Measurements from ENCODE around the gene TP63.

TP63 gene

DNA sequence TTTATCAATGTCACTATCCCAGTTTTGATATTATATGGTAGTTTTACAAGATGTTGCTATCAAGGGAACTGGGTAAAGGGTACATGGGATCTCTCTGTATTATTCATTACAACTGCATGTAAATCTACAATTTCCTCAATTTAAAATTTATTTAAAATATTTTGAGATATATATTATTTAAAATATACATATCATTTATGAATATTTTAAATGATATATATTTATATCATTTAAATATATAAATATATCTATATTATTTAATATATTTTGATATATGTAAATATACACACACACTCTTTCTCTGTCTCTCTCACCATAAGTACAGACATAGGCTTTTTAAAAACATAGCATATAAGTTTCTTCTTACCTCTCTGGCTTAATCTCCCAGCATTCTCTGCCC lies 104.7 kb downstream of the TP63 start:
- DNase-seq (ENCODE audit: insufficient read length, low spot score) (no peak), FAIRE-seq (no peak)
- TF ChIP-seq CTCF (IDR thresholded peaks at IDR 0.05; ENCODE audit: insufficient read depth, missing control alignments), result no peak

DNA sequence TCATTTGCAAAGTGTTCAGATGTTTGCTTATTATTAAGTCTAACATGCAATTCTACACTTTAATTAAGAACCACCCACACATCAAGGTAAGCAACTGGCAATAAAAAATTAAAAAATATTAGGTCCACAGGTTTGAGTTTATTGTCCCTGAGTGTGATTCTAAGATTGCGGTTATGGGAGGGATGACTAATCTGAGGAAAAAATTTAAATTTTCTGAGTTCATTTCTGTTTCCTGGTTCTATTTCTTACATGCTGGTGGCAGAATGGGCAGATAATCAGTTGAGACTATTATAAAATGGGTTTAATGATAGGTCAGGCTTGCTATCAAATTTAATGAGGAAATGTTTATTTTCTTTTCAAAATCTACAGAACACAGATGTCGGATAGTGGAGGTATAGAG lies 105.9 kb downstream of the TP63 start:
- TF ChIP-seq CTCF (IDR thresholded peaks at IDR 0.05; ENCODE audit: insufficient read depth, missing control alignments), result no peak
- no peak for DNase-seq (ENCODE audit: insufficient read length, low spot score)
- FAIRE-seq, result no peak

GRCh38 chr3:189737619-189738018 lies 106.4 kb downstream of the TP63 start:
- TF ChIP-seq CTCF (IDR thresholded peaks at IDR 0.05; ENCODE audit: insufficient read depth, missing control alignments), result no peak
- DNase-seq (ENCODE audit: insufficient read length, low spot score) (no peak), FAIRE-seq (no peak)

- FAIRE-seq, result no peak
Measured at GRCh38 chr3:189739378-189739777, 108.2 kb downstream of the TP63 start.

GRCh38 chr3:189740156-189740555 lies 109.0 kb downstream of the TP63 start:
- no peak for FAIRE-seq
- no peak for TF ChIP-seq CTCF (IDR thresholded peaks at IDR 0.05; ENCODE audit: insufficient read depth, missing control alignments)
- no peak for DNase-seq (ENCODE audit: insufficient read length, low spot score)

More at GRCh38 chr3:189739378-189739777, 108.2 kb downstream of the TP63 start:
- DNase-seq (ENCODE audit: insufficient read length, low spot score), result no peak
- TF ChIP-seq CTCF (IDR thresholded peaks at IDR 0.05; ENCODE audit: insufficient read depth, missing control alignments), result no peak

DNA sequence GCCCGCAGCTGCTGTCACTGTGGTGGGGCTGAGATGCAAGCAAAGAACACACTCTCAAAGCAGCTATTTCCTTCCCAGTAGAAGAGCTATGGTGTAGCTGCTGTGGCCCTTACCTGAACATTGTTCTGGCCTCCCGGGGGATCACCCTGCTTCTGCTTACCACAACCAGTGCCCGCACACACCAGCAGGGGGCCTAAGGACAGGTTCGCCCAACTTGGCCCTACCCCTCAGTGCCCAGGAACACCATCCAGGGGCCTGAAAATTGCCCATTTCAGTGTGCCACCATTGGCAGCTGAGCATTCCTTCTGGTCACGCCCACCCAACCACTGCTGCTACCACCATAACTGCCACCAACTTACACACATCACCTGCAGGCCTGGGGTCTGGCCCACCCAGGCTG lies 113.0 kb downstream of the TP63 start:
- DNase-seq (ENCODE audit: insufficient read length, low spot score) (no peak), FAIRE-seq (no peak)
- no peak for TF ChIP-seq CTCF (IDR thresholded peaks at IDR 0.05; ENCODE audit: insufficient read depth, missing control alignments)

GRCh38 chr3:189745622-189746021 lies 114.4 kb downstream of the TP63 start:
- FAIRE-seq, result no peak
- DNase-seq (ENCODE audit: insufficient read length, low spot score), result no peak
- no peak for TF ChIP-seq CTCF (IDR thresholded peaks at IDR 0.05; ENCODE audit: insufficient read depth, missing control alignments)
